OCI-LY7 (cell line): ENCODE data around the gene CDK12. TPM values are rescaled to one million over a fixed set of nuclear protein-coding genes. Genes with fewer than 3 reads are reported as not detected.

Source experiments
- BruUV-seq: library from RNA; stranded (reverse); fragments of 400-500 nt; replicated peaks from 2 replicates; lab custom pipeline; 2021; lab: Mats Ljungman, UMichigan
- CTCF ChIA-PET: fragments of 300-600 bp; sonication (Branson Sonifier 250); formaldehyde crosslinking; loops from one replicate; lab custom pipeline; 2022; ENCODE audit warnings: antibody characterized with exemption; ENCODE audit not compliant: unreplicated experiment; lab: Charles Lee
- POLR2A ChIA-PET: fragments of 300-600 bp; sonication (Branson Sonifier 250); formaldehyde crosslinking; loops from one replicate; lab custom pipeline; 2022; ENCODE audit warnings: antibody characterized with exemption; lab: Charles Lee
- DNase-seq: peaks from one replicate; pipeline ENCODE4 v3.0.0-alpha.2; 2015; ENCODE audit warnings: low spot score
- H2AFZ ChIP-seq: fragments of 200-600 bp; sonication (generic), shearing (Covaris generic); 2 replicates; pipeline ENCODE4 v1.6.1; 2014; ENCODE audit warnings: mild to moderate bottlenecking, antibody characterized with exemption, low read length, moderate library complexity
- H3K27ac ChIP-seq: fragments of 200-600 bp; sonication (generic); 2 replicates; pipeline ENCODE4 v1.5.1; 2014; ENCODE audit warnings: mixed run types, low read depth, mild to moderate bottlenecking, moderate library complexity, low read length, inconsistent platforms; ENCODE audit not compliant: poor library complexity, severe bottlenecking
- H3K36me3 ChIP-seq: fragments of 200-600 bp; sonication (generic); 2 replicates; pipeline ENCODE4 v1.6.1; 2014; ENCODE audit warnings: mild to moderate bottlenecking, antibody characterized with exemption, low read length, moderate library complexity, mixed read lengths; ENCODE audit not compliant: insufficient read depth
- H3K4me1 ChIP-seq: fragments of 200-600 bp; sonication (generic); 2 replicates; pipeline ENCODE4 v1.5.1; 2014; ENCODE audit warnings: mild to moderate bottlenecking, low read length; ENCODE audit not compliant: insufficient read depth, poor library complexity, severe bottlenecking
- H3K4me2 ChIP-seq: fragments of 200-600 bp; sonication (generic); 2 replicates; pipeline ENCODE4 v1.6.1; 2014; ENCODE audit warnings: mild to moderate bottlenecking, low read length
- H3K4me3 ChIP-seq: fragments of 200-600 bp; sonication (generic); 2 replicates; pipeline ENCODE4 v1.5.1; 2014; ENCODE audit warnings: mild to moderate bottlenecking, low read depth, low read length; ENCODE audit not compliant: poor library complexity, severe bottlenecking
- H3K79me2 ChIP-seq: fragments of 200-600 bp; sonication (generic); 2 replicates; pipeline ENCODE4 v1.6.1; 2016; ENCODE audit warnings: low read depth, mild to moderate bottlenecking, low read length, moderate library complexity, mixed read lengths; ENCODE audit not compliant: insufficient read depth
- H3K9me2 ChIP-seq: fragments of 200-600 bp; sonication (generic); 2 replicates; pipeline ENCODE4 v1.6.1; 2016; ENCODE audit warnings: mild to moderate bottlenecking, low read length, mixed read lengths; ENCODE audit not compliant: insufficient read depth
- H3K9me3 ChIP-seq: fragments of 200-600 bp; sonication (generic); 2 replicates; pipeline ENCODE4 v1.6.1; 2014; ENCODE audit warnings: mild to moderate bottlenecking, mixed run types, low read length, mixed read lengths
- H4K20me1 ChIP-seq: fragments of 200-600 bp; sonication (generic); 2 replicates; pipeline ENCODE4 v1.6.1; 2014; ENCODE audit warnings: mild to moderate bottlenecking, antibody characterized with exemption, low read length, moderate library complexity, mixed read lengths; ENCODE audit not compliant: insufficient read depth
- CTCF ChIP-seq: fragments of 200-600 bp; sonication (generic); conservative IDR thresholded peaks from 2 replicates; pipeline ENCODE4 v1.5.1; 2014; ENCODE audit warnings: mild to moderate bottlenecking, antibody characterized with exemption, low read length, moderate library complexity, mixed read lengths
- EZH2phosphoT487 ChIP-seq: fragments of 200-600 bp; sonication (generic); IDR thresholded peaks from 2 replicates; pipeline ENCODE4 v1.6.1; 2018; ENCODE audit warnings: low read depth, borderline replicate concordance, mild to moderate bottlenecking, mixed run types, antibody characterized with exemption, low read length, moderate library complexity, mixed read lengths
- intact Hi-C: fragments of 100-400 bp; cut with micrococcal nuclease; formaldehyde crosslinking; loops from one replicate; pipeline ENCODE4 v1.10.0; 2022; ENCODE audit not compliant: unreplicated experiment
- total RNA-seq, 2 experiments: library from RNA; depleted of rRNA in 1 of 2; stranded (reverse); fragments of >200 nt in 1 of 2; shearing (Covaris generic) in 1 of 2; gene quantifications; 2 replicates each; pipeline ENCODE4 v1.2.3, GENCODE V29; 2014 to 2022

The CDK12 gene
- total RNA-seq, 2 experiments from 2014 or later = 72.0 to 89.5 TPM

GRCh38 chr17:39547713-39548478, 86.6 kb downstream of the CDK12 start:
- Histone ChIP-seq H3K9me3 (no peaks in the 10 kb centered on the region), H3K9me2 (no peaks in the 10 kb centered on the region), H4K20me1 (no peaks in the 10 kb centered on the region), H3K27ac (no peak overlapping the region), H3K79me2 (no peaks in the 10 kb centered on the region), H3K36me3 (peaks cover 44% of the 10 kb centered on the region; the same call in 1 of the 2 replicates), H2AFZ (no peak overlapping the region), H3K4me1 (peaks cover 8% of the 10 kb centered on the region), H3K4me3 (no peak overlapping the region), H3K4me2 (no peak overlapping the region)
- BruUV-seq = no TSS peak
- ChIA-PET CTCF (interaction anchor here (0.6 to 1.5 kb wide), 3 partner anchors 11 to 769 kb away, joined by 3 to 5 read pairs (median 3); no protein-coding TSS in a partner anchor), POLR2A (no interaction called here)
- intact Hi-C loops = loop anchor here (1.0 to 5.0 kb wide), 2 partner anchors 75 to 341 kb away; no protein-coding TSS in a partner anchor
- TF ChIP-seq CTCF = peak; percentile 100
- TF ChIP-seq EZH2phosphoT487 = no peak
- DNase-seq = peak; percentile 63

GRCh38 chr17:39548494-39549225, 87.4 kb downstream of the CDK12 start:
- Histone ChIP-seq H3K9me3 (no peaks in the 10 kb centered on the region), H3K4me3 (no peak overlapping the region), H3K9me2 (no peaks in the 10 kb centered on the region), H3K36me3 (peaks cover 44% of the 10 kb centered on the region; the same call in 1 of the 2 replicates), H2AFZ (no peak overlapping the region), H4K20me1 (no peaks in the 10 kb centered on the region), H3K27ac (no peak overlapping the region), H3K79me2 (no peaks in the 10 kb centered on the region), H3K4me2 (no peak overlapping the region), H3K4me1 (peaks cover 8% of the 10 kb centered on the region)
- ChIA-PET CTCF (interaction anchor here (1.5 kb wide), 1 partner anchor 75 kb away, joined by 3 read pairs; no protein-coding TSS in a partner anchor), POLR2A (no interaction called here)
- intact Hi-C loops = loop anchor here (1.0 to 5.0 kb wide), 2 partner anchors 75 to 341 kb away; no protein-coding TSS in a partner anchor
- no TSS peak for BruUV-seq
- DNase-seq = no peak
- TF ChIP-seq CTCF = no peak
- no peak for TF ChIP-seq EZH2phosphoT487
